Measurements from ENCODE around the gene TMEM140. TPM values are rescaled to one million over a fixed set of nuclear protein-coding genes. Genes with fewer than 3 reads are reported as not detected.

The TMEM140 gene
- total RNA-seq, 1 donor from 2014 or later, result 23.3 TPM

GRCh38 chr7:135197343-135197742 lies 49.5 kb downstream of the TMEM140 start:
- Histone ChIP-seq H3K9me3 (replicated peaks) (no peaks in the 10 kb centered on the region), H3K27ac (replicated peaks) (no peak overlapping the region), H3K36me3 (peaks cover 78% of the 10 kb centered on the region), H3K4me1 (peaks cover 14% of the 10 kb centered on the region), H3K4me3 (no peak overlapping the region), H3K27me3 (ENCODE audit: low read depth) (no peaks in the 10 kb centered on the region)
- intact Hi-C loops (cut with micrococcal nuclease), result no loop called here
- no peak for TF ChIP-seq CTCF (IDR thresholded peaks at IDR 0.05; ENCODE audit: borderline replicate concordance)
- DNase-seq, result no peak

GRCh38 chr7:135197906-135198655 lies 50.2 kb downstream of the TMEM140 start:
- intact Hi-C loops (cut with micrococcal nuclease), result no loop called here
- no peaks in the 10 kb centered on the region for H3K9me3 ChIP-seq (replicated peaks)
- peaks cover 20% of the 10 kb centered on the region for H3K4me1 ChIP-seq
- TF ChIP-seq CTCF (IDR thresholded peaks at IDR 0.05; ENCODE audit: borderline replicate concordance), result no peak
- H3K4me3 ChIP-seq, result no peak overlapping the region
- H3K27me3 ChIP-seq (ENCODE audit: low read depth), result no peaks in the 10 kb centered on the region
- H3K36me3 ChIP-seq, result peaks cover 78% of the 10 kb centered on the region
- DNase-seq, result no peak
- H3K27ac ChIP-seq (replicated peaks), result no peak overlapping the region

- H3K27me3 ChIP-seq (ENCODE audit: low read depth), result no peaks in the 10 kb centered on the region
- H3K27ac ChIP-seq (replicated peaks), result no peak overlapping the region
- intact Hi-C loops (cut with micrococcal nuclease), result no loop called here
- H3K4me3 ChIP-seq, result no peak overlapping the region
- H3K4me1 ChIP-seq, result peaks cover 20% of the 10 kb centered on the region
- no peak for TF ChIP-seq CTCF (IDR thresholded peaks at IDR 0.05; ENCODE audit: borderline replicate concordance)
- peaks cover 81% of the 10 kb centered on the region for H3K36me3 ChIP-seq
- H3K9me3 ChIP-seq (replicated peaks), result no peaks in the 10 kb centered on the region
- DNase-seq, result no peak
Observed at GRCh38 chr7:135199439-135199838, 51.6 kb downstream of the TMEM140 start.

- H3K4me1 ChIP-seq, result peaks cover 20% of the 10 kb centered on the region
- no peaks in the 10 kb centered on the region for H3K9me3 ChIP-seq (replicated peaks)
- intact Hi-C loops (cut with micrococcal nuclease), result no loop called here
- no peak for TF ChIP-seq CTCF (IDR thresholded peaks at IDR 0.05; ENCODE audit: borderline replicate concordance)
- DNase-seq, result no peak
- no peaks in the 10 kb centered on the region for H3K27me3 ChIP-seq (ENCODE audit: low read depth)
- H3K4me3 ChIP-seq, result no peak overlapping the region
- no peak overlapping the region for H3K27ac ChIP-seq (replicated peaks)
- H3K36me3 ChIP-seq, result peaks cover 81% of the 10 kb centered on the region
Observed at GRCh38 chr7:135200821-135201331, 53.0 kb downstream of the TMEM140 start.

GRCh38 chr7:135201350-135201749 lies 53.5 kb downstream of the TMEM140 start:
- Histone ChIP-seq H3K4me1 (peaks cover 20% of the 10 kb centered on the region), H3K4me3 (no peak overlapping the region), H3K9me3 (replicated peaks) (no peaks in the 10 kb centered on the region), H3K27me3 (ENCODE audit: low read depth) (no peaks in the 10 kb centered on the region), H3K27ac (replicated peaks) (no peak overlapping the region), H3K36me3 (peaks cover 79% of the 10 kb centered on the region)
- DNase-seq, result no peak
- intact Hi-C loops (cut with micrococcal nuclease), result no loop called here
- no peak for TF ChIP-seq CTCF (IDR thresholded peaks at IDR 0.05; ENCODE audit: borderline replicate concordance)
